Activated CD4-positive, alpha-beta memory T cell treated with anti-CD3 and anti-CD28 coated beads, Interleukin-2, amount 10 ng/mL, durations not matched to agents 7 days and 5 days (primary cell): ENCODE data around the gene TMCO6. TPM values are rescaled to one million over a fixed set of nuclear protein-coding genes. Genes with fewer than 3 reads are reported as not detected.
"Not testable (repeated sequence)": the region's sequence is repeated elsewhere in the genome, so short reads cannot be mapped to it uniquely, and the experiment has no call there.

Experiments
- CTCF ChIA-PET: fragments of 350-600 bp; sonication (Branson Sonifier 250); formaldehyde crosslinking; loops from one replicate; lab custom pipeline; 2021; ENCODE audit warnings: antibody characterized with exemption, inconsistent platforms; lab: Charles Lee
- POLR2A ChIA-PET: fragments of 350-600 bp; sonication (Branson Sonifier 250); formaldehyde crosslinking; loops from one replicate; lab custom pipeline; 2021; ENCODE audit warnings: antibody characterized with exemption; lab: Charles Lee
- DNase-seq: peaks from one replicate; pipeline ENCODE4 v3.0.0-alpha.2; 2020
- H3K27ac Mint-ChIP-seq: one replicate; pipeline ENCODE4 v1.8.0; 2021; ENCODE audit warnings: mild to moderate bottlenecking, mixed read lengths
- H3K27me3 Mint-ChIP-seq: one replicate; pipeline ENCODE4 v1.8.0; 2021; ENCODE audit warnings: mixed read lengths
- H3K36me3 Mint-ChIP-seq: one replicate; pipeline ENCODE4 v1.8.0; 2021; ENCODE audit warnings: low read depth, mixed read lengths
- H3K4me1 Mint-ChIP-seq: one replicate; pipeline ENCODE4 v1.8.0; 2021; ENCODE audit warnings: mixed read lengths
- H3K4me3 Mint-ChIP-seq: one replicate; pipeline ENCODE4 v1.8.0; 2021; ENCODE audit warnings: mild to moderate bottlenecking, mixed read lengths
- H3K9me3 Mint-ChIP-seq: one replicate; pipeline ENCODE4 v1.8.0; 2021; ENCODE audit warnings: mixed read lengths
- total RNA-seq, 2 experiments: library from RNA; stranded (reverse); gene quantifications; one replicate each; pipeline ENCODE4 v1.2.3, GENCODE V29; 2021

The TMCO6 gene
- total RNA-seq, 2 experiments from 2014 or later, result 28.9 to 29.0 TPM

- Mint-ChIP-seq H3K9me3 (no peaks in the 10 kb centered on the region), H3K27me3 (peaks cover 28% of the 10 kb centered on the region), H3K27ac (no peak overlapping the region), H3K4me1 (peaks cover 36% of the 10 kb centered on the region), H3K4me3 (peak overlapping the region; percentile 77), H3K36me3 (no peaks in the 10 kb centered on the region)
- CTCF ChIA-PET, result interaction anchor here (0.6 to 4.7 kb wide), 10 partner anchors 13 to 867 kb away, joined by 3 to 40 read pairs (median 4); partner anchors contain the start of genes EIF4EBP3, IK and NDUFA2
- DNase-seq, result peak; percentile 52
- POLR2A ChIA-PET, result interaction anchor here (0.6 to 1.8 kb wide), 5 partner anchors 15 to 517 kb away, joined by 3 to 12 read pairs (median 4); partner anchors contain the start of genes ANKHD1, IK and NDUFA2
Observed at GRCh38 chr5:140632366-140633020, 6.8 kb upstream of the TMCO6 start.

- Mint-ChIP-seq H3K27ac (no peak within 1 kb of the TSS), H3K27me3 (peaks cover 27% of the 10 kb centered on the region), H3K36me3 (no peaks in the 10 kb centered on the region), H3K9me3 (no peaks in the 10 kb centered on the region), H3K4me1 (peaks cover 37% of the 10 kb centered on the region), H3K4me3 (peak within 1 kb of the TSS; percentile 77)
- no peak for DNase-seq
- ChIA-PET CTCF (interaction anchor here (0.6 to 4.7 kb wide), 11 partner anchors 13 to 868 kb away, joined by 3 to 40 read pairs (median 4); partner anchors contain the start of genes EIF4EBP3, IK and NDUFA2), POLR2A (interaction anchor here (0.6 to 1.8 kb wide), 5 partner anchors 14 to 518 kb away, joined by 3 to 12 read pairs (median 4); partner anchors contain the start of genes ANKHD1, IK and NDUFA2)
Observed at GRCh38 chr5:140633021-140633471, 6.2 kb upstream of the TMCO6 start, which contains the start of gene CD14. CD14 (minus strand) TSS chr5:140633175; CDS start chr5:140633071, 104 bp downstream.

- ChIA-PET CTCF (interaction anchor here (0.6 to 4.7 kb wide), 8 partner anchors 12 to 868 kb away, joined by 3 to 40 read pairs (median 4); partner anchors contain the start of genes EIF4EBP3, IK and NDUFA2), POLR2A (interaction anchor here (1.2 to 1.6 kb wide), 3 partner anchors 30 to 232 kb away, joined by 4 read pairs; partner anchors contain the start of gene ANKHD1)
- Mint-ChIP-seq H3K4me1 (peaks cover 40% of the 10 kb centered on the region), H3K27ac (no peak overlapping the region), H3K4me3 (peak overlapping the region; percentile 77), H3K27me3 (peaks cover 25% of the 10 kb centered on the region), H3K36me3 (no peaks in the 10 kb centered on the region), H3K9me3 (no peaks in the 10 kb centered on the region)
- no peak for DNase-seq
Observed at GRCh38 chr5:140633501-140633900, 5.8 kb upstream of the TMCO6 start.

- peaks cover 46% of the 10 kb centered on the region for H3K4me1 Mint-ChIP-seq
- ChIA-PET CTCF (interaction anchor here (0.8 to 4.7 kb wide), 16 partner anchors 12 to 394 kb away, joined by 3 to 40 read pairs (median 4); partner anchors contain the start of genes ANKHD1, EIF4EBP3, IK and NDUFA2), POLR2A (interaction anchor here (0.9 to 2.2 kb wide), 3 partner anchors 13 to 231 kb away, joined by 3 to 7 read pairs (median 5); partner anchors contain the start of genes IK and NDUFA2)
- peaks cover 25% of the 10 kb centered on the region for H3K27me3 Mint-ChIP-seq
- H3K36me3 Mint-ChIP-seq, result no peaks in the 10 kb centered on the region
- H3K27ac Mint-ChIP-seq, result no peak overlapping the region
- no peaks in the 10 kb centered on the region for H3K9me3 Mint-ChIP-seq
- no peak for DNase-seq
- H3K4me3 Mint-ChIP-seq, result no peak overlapping the region
Observed at GRCh38 chr5:140634103-140634502, 5.1 kb upstream of the TMCO6 start.

- Mint-ChIP-seq H3K4me1 (peaks cover 56% of the 10 kb centered on the region), H3K4me3 (no peak overlapping the region), H3K27me3 (peaks cover 25% of the 10 kb centered on the region), H3K9me3 (no peaks in the 10 kb centered on the region), H3K27ac (peak overlapping the region; percentile 10), H3K36me3 (peaks cover 5% of the 10 kb centered on the region)
- ChIA-PET CTCF (interaction anchor here (0.7 to 4.7 kb wide), 25 partner anchors 9 to 395 kb away, joined by 3 to 40 read pairs (median 4); partner anchors contain the start of genes APBB3, EIF4EBP3, IK and NDUFA2), POLR2A (interaction anchor here (1.0 to 2.3 kb wide), 7 partner anchors 12 to 234 kb away, joined by 3 to 12 read pairs (median 5); partner anchors contain the start of genes ANKHD1, EIF4EBP3, IK and NDUFA2)
- DNase-seq, result no peak
Observed at GRCh38 chr5:140635291-140636257, 3.7 kb upstream of the TMCO6 start.

- CTCF ChIA-PET, result interaction anchor here (0.6 to 2.9 kb wide), 2 partner anchors 90 to 237 kb away, joined by 3 to 18 read pairs; partner anchors contain the start of gene EIF4EBP3
- Mint-ChIP-seq H3K4me3 (no peak overlapping the region), H3K27ac (no peak overlapping the region), H3K4me1 (peaks cover 57% of the 10 kb centered on the region), H3K27me3 (peaks cover 7% of the 10 kb centered on the region), H3K9me3 (no peaks in the 10 kb centered on the region), H3K36me3 (peaks cover 19% of the 10 kb centered on the region)
- DNase-seq, result no peak
- POLR2A ChIA-PET, result interaction anchor here (1.7 to 2.8 kb wide), 3 partner anchors 10 to 68 kb away, joined by 5 to 23 read pairs (median 6); partner anchors contain the start of genes IK and NDUFA2
Observed at GRCh38 chr5:140637371-140638100, 1.7 kb upstream of the TMCO6 start.

- H3K9me3 Mint-ChIP-seq, H3K27me3 Mint-ChIP-seq: not testable (repeated sequence)
- POLR2A ChIA-PET, result interaction anchor here (0.6 to 2.8 kb wide), 14 partner anchors 9 to 238 kb away, joined by 3 to 23 read pairs (median 6); partner anchors contain the start of genes ANKHD1, APBB3, EIF4EBP3 and IK
- H3K4me1 Mint-ChIP-seq, result peaks cover 48% of the 10 kb centered on the region
- DNase-seq, result peak; percentile 21
- peaks cover 23% of the 10 kb centered on the region for H3K36me3 Mint-ChIP-seq
- peak overlapping the region; percentile 97 for H3K4me3 Mint-ChIP-seq
- CTCF ChIA-PET, result interaction anchor here (0.7 to 2.9 kb wide), 12 partner anchors 8 to 287 kb away, joined by 3 to 20 read pairs (median 4); partner anchors contain the start of genes EIF4EBP3, IK, NDUFA2 and SRA1
- H3K27ac Mint-ChIP-seq, result peak overlapping the region; percentile 89
Observed at GRCh38 chr5:140638898-140639147, 428 bp upstream of the TMCO6 start.

GRCh38 chr5:140641716-140642115 is 2.5 kb downstream of the TMCO6 start:
- Mint-ChIP-seq H3K36me3 (peaks cover 46% of the 10 kb centered on the region), H3K4me3 (no peak overlapping the region)

GRCh38 chr5:140642718-140643117 is 3.5 kb downstream of the TMCO6 start:
- DNase-seq, result no peak
- Mint-ChIP-seq H3K27ac (no peak overlapping the region), H3K4me1 (peaks cover 58% of the 10 kb centered on the region), H3K36me3 (peaks cover 52% of the 10 kb centered on the region), H3K4me3 (no peak overlapping the region), H3K9me3 (no peaks in the 10 kb centered on the region), H3K27me3 (no peaks in the 10 kb centered on the region)
- ChIA-PET POLR2A (interaction anchor here (0.8 to 2.0 kb wide), 5 partner anchors 57 to 242 kb away, joined by 3 to 8 read pairs (median 4); partner anchors contain the start of genes ANKHD1, APBB3, SRA1 and ZMAT2), CTCF (no interaction called here)

More at GRCh38 chr5:140641716-140642115, 2.5 kb downstream of the TMCO6 start:
- Mint-ChIP-seq H3K27me3 (no peaks in the 10 kb centered on the region), H3K4me1 (peaks cover 56% of the 10 kb centered on the region), H3K27ac (no peak overlapping the region), H3K9me3 (no peaks in the 10 kb centered on the region)
- DNase-seq, result no peak
- ChIA-PET POLR2A (interaction anchor here (0.7 to 2.0 kb wide), 4 partner anchors 51 to 241 kb away, joined by 4 to 8 read pairs (median 4); partner anchors contain the start of genes ANKHD1, APBB3 and ZMAT2), CTCF (no interaction called here)

- H3K4me3 Mint-ChIP-seq, result peak overlapping the region; percentile 98
- H3K4me1 Mint-ChIP-seq, result peaks cover 47% of the 10 kb centered on the region
- H3K27ac Mint-ChIP-seq, result peak overlapping the region; percentile 96
- H3K9me3 Mint-ChIP-seq, result no peaks in the 10 kb centered on the region
- ChIA-PET CTCF (interaction anchor here (0.6 to 5.2 kb wide), 15 partner anchors 8 to 917 kb away, joined by 3 to 40 read pairs (median 4); partner anchors contain the start of genes CD14, EIF4EBP3, HARS1 and HARS2), POLR2A (interaction anchor here (0.7 to 4.1 kb wide), 38 partner anchors 8 to 1009 kb away, joined by 3 to 50 read pairs (median 6); partner anchors contain the start of genes ANKHD1, APBB3, CD14 and EIF4EBP3)
- peaks cover 68% of the 10 kb centered on the region for H3K36me3 Mint-ChIP-seq
- DNase-seq, result no peak
- no peaks in the 10 kb centered on the region for H3K27me3 Mint-ChIP-seq
Observed at GRCh38 chr5:140647042-140647419, 7.8 kb downstream of the TMCO6 start.

GRCh38 chr5:140658870-140659269 is 19.6 kb downstream of the TMCO6 start:
- no peak overlapping the region for H3K27ac Mint-ChIP-seq
- POLR2A ChIA-PET, result no interaction called here
- peaks cover 83% of the 10 kb centered on the region for H3K36me3 Mint-ChIP-seq
- CTCF ChIA-PET, result no interaction called here
- DNase-seq, result no peak
- no peak overlapping the region for H3K4me3 Mint-ChIP-seq
- no peaks in the 10 kb centered on the region for H3K27me3 Mint-ChIP-seq
- peaks cover 5% of the 10 kb centered on the region for H3K4me1 Mint-ChIP-seq
- no peaks in the 10 kb centered on the region for H3K9me3 Mint-ChIP-seq
